Aortic smooth muscle cell (primary cell): ENCODE results near the gene BAMBI. TPM values are rescaled to one million over a fixed set of nuclear protein-coding genes. Genes with fewer than 3 reads are reported as not detected.

Experiments
- total RNA-seq: library from RNA; depleted of rRNA; stranded (reverse); fragments of >200 nt; gene quantifications from 2 replicates; pipeline ENCODE4 v1.2.3, GENCODE V29; 2014

The BAMBI gene, protein sequence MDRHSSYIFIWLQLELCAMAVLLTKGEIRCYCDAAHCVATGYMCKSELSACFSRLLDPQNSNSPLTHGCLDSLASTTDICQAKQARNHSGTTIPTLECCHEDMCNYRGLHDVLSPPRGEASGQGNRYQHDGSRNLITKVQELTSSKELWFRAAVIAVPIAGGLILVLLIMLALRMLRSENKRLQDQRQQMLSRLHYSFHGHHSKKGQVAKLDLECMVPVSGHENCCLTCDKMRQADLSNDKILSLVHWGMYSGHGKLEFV
- 6.1 and 7.3 TPM in 2 replicates for total RNA-seq

DNA sequence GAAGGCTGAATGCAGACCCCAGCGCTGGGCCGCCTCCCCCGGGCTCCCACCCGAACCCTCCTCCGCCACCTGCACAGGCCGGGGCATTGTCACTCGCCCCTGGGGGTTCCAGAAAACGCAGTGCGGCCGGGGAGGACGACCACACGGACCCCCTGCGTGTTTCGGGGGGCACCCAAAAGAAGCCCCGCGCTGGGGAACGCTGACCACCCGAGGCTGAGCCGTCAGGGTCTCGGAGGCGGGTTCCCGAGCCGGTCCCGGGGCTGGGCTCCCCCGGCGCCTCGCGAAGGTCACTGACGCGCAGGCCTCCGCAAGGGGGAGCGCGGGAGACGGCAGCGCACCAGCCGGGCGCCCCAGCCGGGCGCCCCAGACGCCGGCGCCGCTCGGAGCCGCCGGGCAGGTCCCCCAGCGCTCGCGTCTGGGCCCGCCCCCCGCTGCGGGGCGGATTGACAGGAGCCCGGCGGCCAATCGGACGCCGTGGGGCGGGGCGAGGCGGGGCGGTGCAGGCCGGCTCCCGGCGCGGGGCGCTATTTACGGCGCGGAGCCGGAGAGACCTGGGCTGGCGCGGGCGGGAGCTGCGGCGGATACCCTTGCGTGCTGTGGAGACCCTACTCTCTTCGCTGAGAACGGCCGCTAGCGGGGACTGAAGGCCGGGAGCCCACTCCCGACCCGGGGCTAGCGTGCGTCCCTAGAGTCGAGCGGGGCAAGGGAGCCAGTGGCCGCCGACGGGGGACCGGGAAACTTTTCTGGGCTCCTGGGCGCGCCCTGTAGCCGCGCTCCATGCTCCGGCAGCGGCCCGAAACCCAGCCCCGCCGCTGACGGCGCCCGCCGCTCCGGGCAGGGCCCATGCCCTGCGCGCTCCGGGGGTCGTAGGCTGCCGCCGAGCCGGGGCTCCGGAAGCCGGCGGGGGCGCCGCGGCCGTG is at the start of gene BAMBI:
BAMBI (plus strand) TSS at position 554 of the 920 bp plus-strand sequence. CDS start 377 bp downstream, outside the sequence.

Other genes starting within 250 kb of the BAMBI start
- 40.2 and 52.5 TPM in 2 replicates for gene WAC, start 144.4 kb upstream of the BAMBI start, total RNA-seq